ENCODE data around the gene SLC25A20.

SLC25A20 gene

DNA sequence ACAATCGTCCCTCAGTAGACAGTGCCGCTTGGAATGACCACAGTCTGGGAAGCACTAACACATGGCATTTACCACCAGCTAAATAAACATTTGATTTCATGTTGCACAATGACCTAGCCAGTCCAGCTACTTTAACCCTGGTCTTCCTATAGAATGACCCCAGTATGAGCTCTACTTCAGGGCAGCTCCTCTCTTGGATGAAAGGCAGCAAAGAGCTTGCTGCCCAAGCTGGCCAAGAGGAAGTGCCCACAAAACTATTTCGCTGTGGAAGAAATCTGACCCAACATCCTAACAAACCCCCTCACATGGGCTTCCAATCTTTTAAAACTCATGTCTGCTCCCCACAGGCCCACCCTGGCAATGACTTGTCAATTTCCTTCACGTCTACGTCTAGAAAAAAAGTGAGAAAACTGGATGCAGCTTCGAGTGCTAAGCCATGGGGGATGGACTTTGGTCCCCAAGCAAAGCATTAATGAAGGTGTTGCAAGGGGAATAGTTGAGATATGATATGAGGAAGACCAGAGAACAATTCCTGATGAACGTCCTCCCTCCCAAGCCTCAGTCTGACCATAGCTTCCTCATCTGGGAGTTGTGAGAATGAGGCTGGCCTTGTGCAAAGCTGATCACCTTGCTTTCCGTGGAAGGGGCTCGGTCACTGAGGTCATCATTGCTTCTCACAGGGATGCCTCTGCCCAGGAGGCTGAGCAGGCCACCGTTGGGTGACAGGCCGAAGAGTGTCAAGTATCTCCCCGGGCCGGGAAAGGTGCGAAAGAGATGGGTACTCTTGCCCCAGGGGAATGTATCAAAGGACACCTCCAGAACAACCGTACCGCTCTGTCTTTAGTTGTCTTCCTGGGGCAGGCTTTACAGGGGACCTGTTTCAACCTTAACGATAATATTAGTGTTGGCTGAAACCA lies 964 bp downstream of the SLC25A20 start:
- DNase-seq: no peak

DNA sequence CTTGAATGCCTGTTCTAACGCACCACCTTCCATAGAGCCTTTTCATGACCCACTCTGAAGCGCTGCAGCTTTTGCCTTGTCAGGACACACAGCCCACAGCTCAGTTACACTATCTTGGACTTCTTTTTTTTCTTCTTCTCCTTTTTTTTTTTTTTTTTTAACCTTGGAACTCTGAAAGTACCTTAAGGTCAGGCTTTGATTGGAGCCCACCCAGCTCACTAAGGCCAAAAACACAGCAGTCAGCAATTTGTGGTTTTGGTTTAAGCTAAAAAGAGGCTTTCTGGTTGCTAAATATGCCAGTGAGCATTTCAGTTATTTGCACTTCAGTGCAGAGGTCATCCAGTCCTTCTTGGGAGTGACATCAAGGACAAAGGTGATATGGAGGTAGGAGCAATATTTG lies 1.7 kb downstream of the SLC25A20 start:
- no peak for DNase-seq

DNA sequence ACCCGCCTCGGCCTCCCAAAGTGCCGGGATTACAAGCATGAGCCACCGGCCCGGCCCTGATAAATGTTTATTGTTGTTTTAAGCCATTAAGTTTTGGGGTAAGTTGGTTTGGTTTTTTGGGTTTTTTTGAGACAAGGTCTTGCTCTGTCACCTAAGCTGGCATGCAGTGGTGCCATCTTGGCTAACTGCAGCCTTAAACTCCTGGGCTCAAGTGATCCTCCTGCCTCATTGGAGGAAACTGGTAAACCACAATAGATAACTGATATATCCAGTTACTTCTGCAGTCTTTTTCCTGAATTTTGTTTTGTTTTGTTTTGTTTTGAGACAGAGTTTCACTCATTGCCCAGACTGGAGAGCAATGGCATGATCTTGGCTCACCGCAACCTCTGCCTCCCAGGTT lies 4.2 kb downstream of the SLC25A20 start:
- no peak for DNase-seq

DNA sequence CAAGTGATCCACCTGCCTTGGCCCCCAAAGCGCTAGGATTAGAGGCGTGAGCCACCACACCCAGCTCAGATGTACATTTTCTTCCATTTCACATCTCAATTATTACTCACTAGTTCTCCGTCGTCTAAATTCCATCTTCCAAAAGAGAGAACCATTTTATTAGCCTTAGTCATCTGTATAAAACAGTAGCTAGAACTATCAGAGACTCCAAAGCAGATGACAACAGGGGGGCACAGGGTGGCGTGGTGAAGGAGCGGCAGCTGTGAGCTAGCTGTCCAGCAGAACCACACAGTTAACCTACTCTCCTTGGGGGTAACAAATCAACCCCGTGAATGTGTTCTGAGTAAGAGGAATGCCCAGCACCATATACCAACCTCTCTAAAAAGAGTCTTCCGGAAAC lies 7.1 kb downstream of the SLC25A20 start:
- no peak for DNase-seq

DNA sequence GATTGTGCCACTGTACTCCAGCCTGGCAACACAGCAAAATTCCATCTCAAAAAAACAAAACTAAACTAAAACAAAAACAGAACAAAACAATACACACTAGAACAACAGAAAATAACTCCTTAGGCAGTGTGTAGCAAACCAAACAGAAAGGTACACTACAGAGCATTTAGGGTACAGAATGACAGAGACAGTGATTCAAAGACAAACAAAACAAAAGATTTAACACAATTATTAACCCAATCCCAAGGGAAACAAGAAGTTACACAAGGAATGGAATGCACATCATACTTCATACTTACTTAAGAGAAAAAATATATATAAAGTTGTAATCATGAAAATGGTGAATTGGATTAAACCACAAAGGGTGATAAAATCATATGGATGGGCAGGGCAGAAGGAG lies 12.9 kb downstream of the SLC25A20 start:
- no peak for DNase-seq

DNA sequence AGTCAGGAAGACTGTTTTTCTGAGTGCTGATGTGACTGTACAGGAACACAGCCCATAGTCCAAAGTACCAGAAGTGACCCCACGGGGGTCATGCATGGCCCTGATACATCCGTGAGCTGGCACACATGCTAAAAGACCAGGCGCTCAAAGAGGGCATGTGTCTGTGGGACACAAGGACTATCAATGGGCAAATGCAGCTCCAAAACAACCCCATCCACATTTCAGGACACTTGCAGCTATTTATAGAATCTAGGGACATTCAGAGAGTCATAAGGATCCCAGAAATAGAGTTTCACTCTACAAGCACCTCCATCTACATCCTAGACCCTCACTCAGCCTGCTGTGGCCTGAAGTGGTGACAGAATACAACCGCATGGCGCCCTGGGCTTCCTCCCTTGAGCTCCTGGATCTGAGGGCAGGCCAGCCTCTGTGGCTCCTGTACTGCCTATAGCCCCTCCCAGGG lies 17.0 kb downstream of the SLC25A20 start:
- no peak for DNase-seq

DNA sequence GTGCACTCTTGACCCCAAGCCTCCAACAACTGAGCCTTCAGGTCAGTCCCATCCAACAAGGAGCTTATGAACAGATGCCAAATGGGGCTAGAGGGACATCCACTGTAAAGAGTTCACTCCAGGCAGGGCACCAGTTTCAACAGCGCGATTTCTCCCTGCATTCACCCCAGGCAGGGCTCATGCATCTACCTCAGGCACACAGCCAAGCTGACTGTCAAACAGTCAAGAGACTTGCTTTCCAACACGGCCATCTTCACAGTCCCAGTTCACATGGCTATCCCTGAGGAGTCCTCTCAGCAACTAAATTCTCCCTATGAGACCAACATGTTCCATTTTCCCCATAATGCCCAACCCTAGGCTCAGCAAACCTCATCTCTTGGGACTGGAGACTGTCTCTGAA lies 17.7 kb downstream of the SLC25A20 start:
- DNase-seq: no peak

DNA sequence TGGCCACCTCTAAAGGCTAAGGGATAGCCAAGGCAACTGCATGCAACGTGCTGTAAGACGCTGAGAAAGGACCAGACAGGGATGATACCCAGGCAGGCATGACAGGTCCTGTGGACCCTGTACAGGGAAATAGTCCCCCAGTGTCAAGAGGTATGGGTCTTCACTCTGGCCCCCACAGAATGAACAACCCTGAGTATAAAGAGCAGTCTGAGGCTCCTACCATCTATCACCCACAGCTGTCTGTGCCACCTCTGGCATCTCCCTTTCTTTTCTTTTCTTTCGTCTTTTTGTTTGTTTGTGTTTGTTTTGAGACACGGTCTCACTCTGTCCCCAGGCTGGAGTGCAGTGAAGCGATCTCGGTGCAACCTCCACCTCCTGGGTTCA lies 18.7 kb downstream of the SLC25A20 start:
- no peak for DNase-seq

DNA sequence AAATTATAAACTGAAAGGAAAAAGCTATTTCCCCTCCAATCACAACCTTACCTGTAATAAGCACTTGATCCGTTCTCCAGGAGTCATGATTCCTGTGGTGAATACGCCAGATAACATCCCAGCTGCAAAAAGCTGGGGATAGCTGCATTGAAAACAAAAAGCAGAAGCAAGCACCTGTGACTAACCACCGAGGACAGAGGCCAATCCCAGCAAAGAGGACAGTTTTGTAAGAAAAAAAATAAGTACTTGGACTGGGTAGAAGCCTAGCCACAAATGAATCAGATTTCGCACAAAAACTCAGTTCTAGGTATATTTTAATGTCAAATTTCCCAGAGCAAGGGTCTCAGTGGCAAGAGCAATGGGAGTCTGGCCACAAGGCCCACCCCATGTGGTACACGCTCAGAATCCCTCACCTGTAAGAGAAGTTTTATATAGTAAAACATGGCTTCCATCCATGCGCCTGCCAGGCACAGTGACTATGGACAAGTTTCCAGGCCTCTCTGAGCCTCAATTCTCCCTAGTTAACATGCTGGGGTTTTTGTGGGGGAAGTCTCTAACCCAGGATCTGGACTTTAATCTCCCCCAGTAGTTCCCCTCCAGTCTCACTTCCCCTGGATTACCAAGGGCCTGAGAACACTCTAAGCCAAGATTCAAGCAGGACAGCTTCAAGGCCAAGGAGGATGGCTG lies 19.2 kb downstream of the SLC25A20 start:
- DNase-seq: no peak

DNA sequence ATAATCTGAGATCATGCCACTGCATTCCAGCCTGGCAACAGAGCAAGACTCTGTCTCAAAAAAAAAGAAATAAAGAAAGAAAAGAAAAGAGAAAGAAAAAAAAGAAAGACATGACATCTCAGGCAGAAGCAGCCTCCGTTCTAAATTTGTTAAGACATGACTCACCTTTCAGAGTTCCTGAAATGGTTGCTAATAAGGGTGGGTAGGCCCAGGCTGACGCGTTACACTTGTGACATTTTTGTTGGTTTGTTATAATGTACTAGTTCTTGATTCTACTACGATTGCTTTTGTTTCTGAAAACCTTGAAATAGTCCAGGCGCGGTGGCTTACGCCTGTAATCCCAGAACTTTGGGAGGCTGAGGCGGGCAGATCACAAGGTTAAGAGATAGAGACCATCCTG lies 21.0 kb downstream of the SLC25A20 start:
- DNase-seq: no peak

DNA sequence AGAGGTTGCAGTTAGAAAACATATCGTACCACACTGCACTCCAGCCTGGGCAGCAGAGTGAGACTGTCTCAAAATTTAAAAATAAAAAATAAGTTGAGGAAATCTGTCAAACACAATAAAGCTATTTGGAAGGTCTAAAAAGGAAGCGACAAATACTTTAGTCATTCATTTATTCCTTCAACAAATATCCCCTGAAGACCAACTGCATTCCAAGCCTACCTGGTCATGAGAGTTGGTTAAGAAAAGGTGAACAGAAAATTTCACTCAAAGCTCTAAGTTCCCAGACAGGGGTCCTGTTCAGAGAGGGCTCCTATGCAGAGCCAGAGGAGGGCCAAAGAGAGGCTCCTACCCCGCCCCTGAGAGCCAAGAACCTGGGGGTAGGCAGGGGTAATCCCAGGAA lies 35.6 kb downstream of the SLC25A20 start:
- DNase-seq: no peak

DNA sequence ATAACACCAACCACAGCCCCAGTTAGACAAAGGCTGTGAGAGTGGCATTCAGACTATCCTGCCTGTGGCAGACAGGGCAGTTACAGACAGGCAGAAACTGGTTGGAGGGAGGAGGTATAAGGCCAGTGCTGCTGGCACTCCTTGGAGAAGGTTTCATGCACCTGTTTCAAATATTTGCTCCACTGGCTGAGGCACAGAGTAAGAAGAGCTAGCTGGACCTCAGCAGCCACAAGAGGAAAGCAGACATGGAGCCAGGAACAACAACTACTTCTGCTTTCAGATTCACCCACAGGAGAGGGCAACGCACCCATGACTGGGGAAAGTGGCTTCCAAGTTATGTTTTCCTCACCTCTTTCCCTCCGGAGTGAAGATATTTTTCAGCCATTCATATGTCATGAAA lies 39.5 kb downstream of the SLC25A20 start:
- DNase-seq: no peak

DNA sequence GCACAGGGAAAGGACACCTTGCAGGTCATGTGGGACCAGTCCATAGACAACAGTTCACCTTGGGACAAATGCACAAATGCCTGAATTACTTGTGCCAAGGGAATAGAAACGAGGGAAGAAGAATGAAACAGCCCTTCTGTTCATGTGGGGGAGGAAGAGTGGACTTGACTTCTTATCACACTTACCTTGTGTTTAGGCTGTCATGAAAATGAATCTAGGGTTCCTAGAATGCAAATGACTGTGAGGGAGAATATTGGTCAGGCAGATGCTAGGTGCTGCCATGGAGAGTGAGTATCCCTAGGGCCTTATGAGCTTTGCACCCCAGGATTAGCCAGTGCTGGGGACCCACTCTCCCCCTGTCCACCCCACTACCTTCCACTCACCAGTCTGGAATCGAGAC lies 40.0 kb downstream of the SLC25A20 start:
- no peak for DNase-seq

DNA sequence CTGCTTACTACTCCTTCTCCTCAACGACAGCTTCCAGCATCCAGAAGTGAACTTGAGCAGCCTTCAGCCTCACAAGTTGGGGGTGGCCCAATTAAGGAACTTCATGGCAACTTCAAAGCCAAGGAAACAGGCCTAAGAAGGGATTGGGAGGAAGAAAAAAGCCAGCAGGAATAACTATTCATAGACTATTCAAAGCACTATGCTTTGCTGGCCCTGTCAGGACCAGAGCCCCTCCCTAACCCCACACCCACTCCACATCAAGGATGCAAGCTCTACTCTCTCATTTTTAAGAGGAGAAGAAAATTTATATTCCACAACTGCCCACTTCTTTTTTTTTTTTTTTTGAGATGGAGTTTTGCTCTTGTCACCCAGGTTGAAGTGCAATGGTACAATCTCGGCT lies 41.0 kb downstream of the SLC25A20 start:
- DNase-seq: no peak

DNA sequence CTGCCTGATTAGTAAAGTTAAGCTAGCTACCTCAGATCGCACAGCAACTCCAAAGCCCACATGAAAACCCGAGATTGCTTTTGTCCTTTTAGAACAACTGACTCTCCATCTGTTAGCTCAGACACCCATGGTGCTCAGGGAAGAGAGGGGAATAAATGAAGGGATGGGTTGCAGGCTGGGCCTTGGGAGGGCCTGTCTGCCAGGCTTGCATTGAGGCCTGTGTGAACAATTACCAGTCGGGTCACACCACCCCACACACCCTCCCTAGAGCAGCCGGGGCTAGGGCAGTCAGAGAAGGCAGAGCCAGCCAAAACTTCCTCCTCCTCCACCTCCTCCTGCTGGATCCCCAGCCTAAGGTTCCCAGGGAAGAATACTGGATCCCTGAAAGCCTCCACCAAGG lies 42.2 kb downstream of the SLC25A20 start:
- DNase-seq: no peak

DNA sequence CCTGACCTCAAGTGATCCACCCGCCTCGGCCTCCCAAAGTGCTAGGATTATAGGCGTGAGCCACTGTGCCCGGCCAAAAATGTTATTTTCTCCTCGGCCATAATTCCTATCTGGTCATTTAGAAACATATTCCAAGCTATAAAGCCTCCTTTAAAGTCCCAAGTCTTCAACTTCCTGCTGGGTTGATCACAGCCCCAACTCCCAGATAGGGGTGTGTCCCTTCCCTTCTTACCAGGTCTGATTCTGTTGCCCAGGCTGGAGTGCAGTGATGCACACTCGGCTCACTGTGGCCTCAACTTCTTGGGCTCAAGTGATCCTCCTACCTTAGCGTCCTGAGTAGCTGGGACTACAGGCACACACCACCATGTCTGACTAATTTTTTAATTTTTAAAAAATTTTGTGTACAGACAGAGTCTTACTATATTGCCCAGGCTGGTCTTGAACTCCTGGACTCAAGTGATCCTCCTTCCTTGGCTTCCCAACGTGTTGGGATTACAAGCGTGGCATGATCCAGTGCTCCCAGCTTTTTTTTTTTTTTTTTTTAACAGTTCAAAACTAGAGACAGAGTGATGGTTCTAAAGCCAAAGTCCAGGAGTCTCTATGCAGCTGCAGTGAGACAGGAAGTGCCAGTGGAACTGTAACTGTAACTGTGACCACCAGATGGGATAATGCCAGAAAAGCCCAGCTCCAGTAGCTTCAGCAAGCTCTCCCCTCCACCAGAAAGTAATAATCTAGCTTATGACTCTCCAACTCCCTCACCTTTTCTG lies 42.8 kb downstream of the SLC25A20 start:
- DNase-seq: no peak

DNA sequence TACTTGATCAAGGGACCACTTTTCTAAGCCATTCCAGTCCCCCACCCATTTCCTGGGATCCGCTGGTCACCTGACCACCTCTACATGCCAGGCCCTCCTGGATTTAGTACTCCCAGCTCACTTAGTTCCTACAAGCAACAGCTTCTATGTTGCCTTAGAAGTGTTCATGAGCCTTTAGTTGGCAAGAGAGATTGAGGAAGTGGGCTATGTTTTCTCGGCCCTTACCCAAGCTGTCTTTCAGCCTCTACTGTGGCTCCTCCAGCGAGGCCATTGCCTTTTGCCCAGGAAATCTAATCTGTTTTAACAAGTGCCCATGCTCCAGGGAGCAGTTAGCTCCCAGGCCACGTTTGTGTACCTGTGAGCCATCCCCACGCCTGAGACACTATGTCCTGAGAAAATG lies 46.5 kb downstream of the SLC25A20 start:
- no peak for DNase-seq

DNA sequence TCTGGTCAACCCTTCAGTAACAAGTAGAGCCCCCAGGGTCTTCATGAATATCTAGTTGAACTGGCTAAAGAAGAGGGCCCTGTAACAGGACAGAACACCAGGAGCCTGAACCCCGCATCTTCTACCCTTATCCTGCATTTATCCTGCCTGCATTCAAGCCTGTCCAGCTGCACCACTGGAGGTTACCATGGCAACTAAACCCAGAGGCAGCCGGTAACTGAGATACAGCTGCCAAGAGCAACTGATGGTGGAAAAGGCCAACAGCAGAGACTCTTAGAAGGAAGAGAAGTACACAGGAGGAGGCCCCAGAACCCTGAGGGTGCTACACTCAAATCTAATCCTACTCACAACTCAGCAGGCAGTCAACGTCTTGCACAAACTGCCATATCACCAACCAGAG lies 47.3 kb downstream of the SLC25A20 start:
- no peak for DNase-seq

DNA sequence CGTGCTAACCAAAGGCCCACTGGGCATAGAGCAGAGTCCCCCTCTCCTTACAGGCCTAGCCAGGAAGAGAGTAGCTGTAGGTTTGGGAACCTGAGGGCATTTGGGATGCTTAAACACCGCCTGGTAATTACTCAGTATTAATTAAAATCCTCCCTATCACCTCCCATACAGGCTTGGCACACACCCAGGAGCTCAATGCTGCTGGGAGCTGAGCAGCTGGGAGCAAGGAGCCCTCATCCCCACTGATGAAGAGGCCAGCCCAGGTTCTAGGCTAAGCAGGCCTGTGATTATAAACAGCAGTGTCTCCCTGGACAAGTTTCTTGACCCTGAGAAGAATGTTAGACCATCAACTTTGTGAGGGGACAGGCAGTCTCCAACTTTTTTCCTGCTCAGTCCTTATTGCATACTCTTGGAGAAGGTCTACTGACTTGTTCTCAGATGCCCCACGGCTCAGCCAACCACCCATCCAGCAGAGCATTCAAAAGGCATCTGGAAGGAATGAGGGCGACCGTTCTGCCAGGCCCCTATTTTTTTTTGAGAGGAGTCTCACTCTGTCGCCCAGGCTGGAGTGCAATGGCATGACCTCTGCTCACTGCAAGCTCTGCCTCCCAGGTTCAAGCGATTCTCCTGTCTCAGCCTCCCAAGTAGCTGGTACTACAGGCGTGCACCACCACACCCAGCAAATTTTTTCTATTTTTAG lies 49.7 kb downstream of the SLC25A20 start:
- DNase-seq: no peak

DNA sequence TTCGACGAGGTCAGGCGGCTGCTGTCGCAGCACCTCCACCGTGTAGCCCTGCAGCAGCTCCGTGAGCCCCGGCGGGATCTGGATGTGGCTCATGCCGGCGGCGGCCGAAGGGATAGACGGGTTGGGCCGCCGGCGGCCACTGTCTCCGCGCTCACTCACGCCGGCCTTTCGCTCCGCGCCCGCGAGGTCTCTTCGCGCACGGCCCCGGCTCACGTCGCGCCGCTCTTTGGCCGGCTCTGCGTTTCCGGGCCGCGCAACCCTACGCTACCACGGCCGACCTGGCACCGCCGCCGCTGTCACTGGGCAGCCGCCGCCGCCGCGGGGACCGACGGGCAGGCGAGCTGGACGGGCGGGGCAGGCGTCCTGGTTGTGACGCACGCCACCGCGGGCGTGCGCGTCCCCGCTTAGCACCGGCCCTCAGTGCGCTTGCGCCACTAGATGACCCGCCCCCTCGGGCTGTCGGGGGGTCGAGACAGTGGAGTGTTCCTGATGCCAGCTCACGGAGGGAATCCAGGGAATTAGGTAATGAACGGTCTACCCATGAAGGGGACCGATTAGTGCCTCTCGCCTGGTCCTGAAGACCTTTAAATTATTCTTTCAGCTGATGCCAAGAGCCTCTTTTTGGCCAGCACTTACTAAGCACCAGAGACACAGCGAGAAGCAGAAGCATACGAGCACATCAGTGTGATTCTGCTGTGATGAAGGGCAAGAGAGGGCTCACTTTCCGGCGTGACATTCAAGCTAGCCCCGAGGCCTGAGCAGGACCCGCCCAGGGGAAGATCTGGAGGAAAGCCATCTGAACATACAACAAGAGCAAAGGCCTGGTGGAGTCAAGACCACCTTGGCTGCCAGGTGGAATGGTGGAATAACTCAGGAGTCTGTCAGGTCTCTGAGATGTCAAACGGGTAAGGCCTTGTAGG lies 50.9 kb downstream of the SLC25A20 start, which contains the start of gene PRKAR2A:
TSS of gene PRKAR2A (minus strand) at position 371 of the 920 bp plus-strand sequence. CDS start at position 93, 278 bp downstream.
- DNase-seq: peak; percentile 51 to 72

DNA sequence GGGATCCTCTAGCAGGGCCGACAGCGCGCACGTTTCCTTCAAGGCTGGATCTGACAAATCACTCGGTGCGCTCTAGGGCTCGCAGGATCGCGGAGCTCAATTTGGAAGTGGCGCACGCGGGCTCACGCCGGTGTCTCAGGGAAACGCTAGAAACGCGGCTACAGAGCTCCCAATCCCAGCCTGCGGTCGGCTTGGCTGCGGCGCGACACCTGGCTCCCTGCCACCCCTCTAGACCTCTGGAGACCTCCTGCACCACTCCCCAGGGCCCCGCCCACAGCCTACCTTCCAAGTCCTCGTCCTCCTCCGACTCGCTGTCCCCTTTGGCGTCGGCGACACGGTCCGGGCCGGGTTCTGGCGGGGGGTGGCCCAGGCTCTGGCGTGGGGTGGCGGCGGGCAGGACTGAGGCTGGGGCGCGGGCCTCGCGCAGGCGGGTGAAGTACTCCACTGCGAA lies 51.6 kb downstream of the SLC25A20 start:
- DNase-seq: peak in 1 of 2 experiments; percentile 43

DNA sequence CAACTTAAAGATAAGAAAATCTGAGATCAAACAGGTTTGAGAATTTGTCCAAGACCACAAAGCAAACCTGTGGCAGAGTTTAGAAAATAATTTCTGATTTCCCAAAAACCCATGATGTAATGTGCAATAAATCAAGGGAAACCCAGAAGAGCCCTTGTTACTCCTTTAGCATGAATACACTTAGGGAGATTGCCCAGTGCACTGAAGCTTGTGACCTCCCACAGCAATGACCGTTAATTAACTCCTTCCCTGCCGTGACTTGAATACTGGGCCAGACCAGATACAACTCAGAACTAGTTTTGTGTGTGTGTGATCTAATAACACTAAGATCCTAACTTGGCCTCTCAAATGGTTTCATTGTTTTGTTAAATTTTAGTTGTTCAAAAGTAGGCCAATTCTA lies 53.5 kb downstream of the SLC25A20 start:
- no peak for DNase-seq
